T-cell (primary cell): Measurements from ENCODE around the gene APOB. TPM values are rescaled to one million over a fixed set of nuclear protein-coding genes. Genes with fewer than 3 reads are reported as not detected.
A peak's percentile ranks its signal among the peaks of the same experiment; 100 is the strongest.

Source experiments
- ATAC-seq, 4 experiments: fragments of 200-7000 bp in 3 of 4; fragments of 150-1000 bp in 1 of 4; cut with Tn5 transposase; replicated peaks in 1 of 4; 1 replicate in 3 of 4; 2 replicates in 1 of 4; pipeline ENCODE4 v1.10.0; 2021; ENCODE audit warnings: moderate library complexity in 3 of 4, mild to moderate bottlenecking in 2 of 4, moderate number of reproducible peaks in 1 of 4
- CTCF ChIA-PET, 2 donors: fragments of 300-600 bp; sonication (Branson Sonifier 250); formaldehyde crosslinking; loops; one replicate each; lab custom pipeline; 2022; ENCODE audit warnings: antibody characterized with exemption in 2 of 2; lab: Charles Lee
- POLR2A ChIA-PET, 2 donors: fragments of 300-600 bp; sonication (Branson Sonifier 250); formaldehyde crosslinking; loops; one replicate each; lab custom pipeline; 2022; ENCODE audit warnings: antibody characterized with exemption in 2 of 2; lab: Charles Lee
- DNase-seq, 35 experiments: peaks; one replicate each; pipeline versions ENCODE4 v3.0.0 to v3.0.0-alpha.2; 2013 to 2023
- H3K27ac ChIP-seq: one replicate; pipeline ENCODE4 v1.5.1; 2013; ENCODE audit warnings: low read length
- H3K27me3 ChIP-seq, 2 experiments: replicated peaks in 1 of 2; 1 replicate in 1 of 2; 2 replicates in 1 of 2; pipeline versions ENCODE4 v1.6.1 to v1.7.0; 2013; ENCODE audit warnings: low read length in 1 of 2, mixed read lengths in 1 of 2; ENCODE audit not compliant: control insufficient read depth in 2 of 2, insufficient read depth in 2 of 2; ENCODE audit errors: extremely low read depth in 1 of 2
- H3K36me3 ChIP-seq, 2 donors: 1 replicate in 1 of 2; 2 replicates in 1 of 2; pipeline versions ENCODE4 v1.6.1 to v1.7.0; 2013; ENCODE audit warnings: low read length in 1 of 2; ENCODE audit not compliant: control insufficient read depth in 2 of 2, insufficient read depth in 1 of 2; ENCODE audit errors: extremely low read depth in 1 of 2
- H3K4me1 ChIP-seq, 2 experiments: 1 replicate in 1 of 2; 2 replicates in 1 of 2; pipeline versions ENCODE4 v1.6.1 to v1.7.0; 2013; ENCODE audit warnings: low read length in 2 of 2, mixed read lengths in 1 of 2; ENCODE audit not compliant: insufficient read depth in 2 of 2, control insufficient read depth in 1 of 2; ENCODE audit errors: extremely low read depth in 1 of 2
- H3K4me3 ChIP-seq, 2 donors: 1 replicate in 1 of 2; 2 replicates in 1 of 2; pipeline versions ENCODE4 v1.5.1 to v1.7.0; 2013; ENCODE audit warnings: mild to moderate bottlenecking in 2 of 2, low read length in 1 of 2, moderate library complexity in 1 of 2; ENCODE audit not compliant: control insufficient read depth in 1 of 2; ENCODE audit errors: extremely low read depth in 1 of 2
- H3K9me3 ChIP-seq: 2 replicates; pipeline ENCODE4 v1.7.0; 2013
- H3K27ac Mint-ChIP-seq, 2 donors: one replicate each; pipeline ENCODE4 v1.8.0; 2020 to 2021; ENCODE audit warnings: mild to moderate bottlenecking in 2 of 2, mixed read lengths in 2 of 2
- H3K27me3 Mint-ChIP-seq, 2 donors: one replicate each; pipeline ENCODE4 v1.8.0; 2021 to 2022; ENCODE audit warnings: mixed read lengths in 2 of 2
- H3K36me3 Mint-ChIP-seq: one replicate; pipeline ENCODE4 v1.8.0; 2021; ENCODE audit warnings: mixed read lengths
- H3K4me1 Mint-ChIP-seq, 3 donors: one replicate each; pipeline ENCODE4 v1.8.0; 2020 to 2022; ENCODE audit warnings: mixed read lengths in 3 of 3, mild to moderate bottlenecking in 1 of 3
- H3K4me3 Mint-ChIP-seq, 3 donors: one replicate each; pipeline ENCODE4 v1.8.0; 2020 to 2022; ENCODE audit warnings: mild to moderate bottlenecking in 3 of 3, mixed read lengths in 3 of 3, moderate library complexity in 3 of 3
- H3K9me3 Mint-ChIP-seq, 3 donors: one replicate each; pipeline ENCODE4 v1.8.0; 2020 to 2022; ENCODE audit warnings: mixed read lengths in 3 of 3
- WGBS: methylation state at CpG from one replicate; pipeline ENCODE4 v1.1.5; 2013; ENCODE audit warnings: missing lambda C conversion rate; ENCODE audit not compliant: insufficient coverage; 5-methylcytosine and 5-hydroxymethylcytosine counted together
- total RNA-seq, 35 experiments: library from RNA in 6 of 35; stranded (reverse) in 6 of 35; fragments of 120-200 nt in 1 of 35; gene quantifications; one replicate each; pipeline versions ENCODE4 v1.2.1 to v1.2.4 and lab custom pipeline; 2013 to 2026

Gene APOB
- total RNA-seq, 5 donors from 2014 or later (not counting 1 experiment from before 2014, with no cell fraction given) = 1.2 to 2.0 (median 1.9) TPM; not detected in 2

GRCh38 chr2:20972110-20972509 lies 71.8 kb downstream of the APOB start:
- Histone ChIP-seq H3K36me3 (no peaks in the 10 kb centered on the region), H3K4me1 (no peaks in the 10 kb centered on the region), H3K4me3 (no peak overlapping the region), H3K27me3 (peaks cover 0 to 3% of the 10 kb centered on the region in 2 experiments), H3K27ac (no peak overlapping the region), H3K9me3 (no peaks in the 10 kb centered on the region)
- ChIA-PET CTCF (no interaction called here), POLR2A (no interaction called here)
- 49% methylated on average over 2 of the region's 5 CpGs for WGBS
- no peaks in the 10 kb centered on the region for H3K9me3 Mint-ChIP-seq
- H3K36me3 Mint-ChIP-seq = no peaks in the 10 kb centered on the region
- DNase-seq (no peak), ATAC-seq (no peak)
- no peaks in the 10 kb centered on the region for H3K4me1 Mint-ChIP-seq
- H3K4me3 Mint-ChIP-seq = no peak overlapping the region
- no peak overlapping the region for H3K27ac Mint-ChIP-seq
- H3K27me3 Mint-ChIP-seq = peaks cover 10 to 17% of the 10 kb centered on the region in 2 donors

GRCh38 chr2:20970068-20970467 lies 73.8 kb downstream of the APOB start:
- POLR2A ChIA-PET = no interaction called here
- H3K4me1 Mint-ChIP-seq = no peaks in the 10 kb centered on the region

GRCh38 chr2:20966061-20966595 lies 77.7 kb downstream of the APOB start:
- ChIA-PET CTCF (interaction anchor here in 1 of 2 donors (6.1 kb wide), 1 partner anchor 305 kb away, joined by 63 read pairs; no protein-coding TSS in a partner anchor), POLR2A (no interaction called here)
- no peaks in the 10 kb centered on the region for H3K4me1 Mint-ChIP-seq
- H3K4me3 ChIP-seq = no peak overlapping the region
- peaks cover 0 to 12% of the 10 kb centered on the region in 2 experiments for H3K27me3 ChIP-seq
- H3K36me3 ChIP-seq = no peaks in the 10 kb centered on the region
- no peaks in the 10 kb centered on the region for H3K9me3 Mint-ChIP-seq
- H3K27ac ChIP-seq = no peak overlapping the region
- ATAC-seq (no peak), DNase-seq (no peak)
- 76% methylated on average over 5 of the region's 10 CpGs for WGBS
- H3K4me1 ChIP-seq = no peaks in the 10 kb centered on the region
- no peak overlapping the region for H3K27ac Mint-ChIP-seq
- H3K4me3 Mint-ChIP-seq = no peak overlapping the region
- H3K27me3 Mint-ChIP-seq = peaks cover 32 to 37% of the 10 kb centered on the region in 2 donors
- no peaks in the 10 kb centered on the region for H3K36me3 Mint-ChIP-seq
- H3K9me3 ChIP-seq = no peaks in the 10 kb centered on the region

More at GRCh38 chr2:20970068-20970467, 73.8 kb downstream of the APOB start:
- no peaks in the 10 kb centered on the region for H3K4me1 ChIP-seq
- H3K27ac ChIP-seq = no peak overlapping the region
- Mint-ChIP-seq H3K9me3 (no peaks in the 10 kb centered on the region), H3K4me3 (no peak overlapping the region), H3K36me3 (no peaks in the 10 kb centered on the region), H3K27me3 (peaks cover 18 to 27% of the 10 kb centered on the region in 2 donors), H3K27ac (no peak overlapping the region)
- DNase-seq = no peak
- no peaks in the 10 kb centered on the region for H3K9me3 ChIP-seq
- CTCF ChIA-PET = no interaction called here
- 29% methylated on average over 1 of the region's 4 CpGs for WGBS
- H3K36me3 ChIP-seq = no peaks in the 10 kb centered on the region
- peaks cover 0 to 6% of the 10 kb centered on the region in 2 experiments for H3K27me3 ChIP-seq
- ATAC-seq = no peak
- H3K4me3 ChIP-seq = no peak overlapping the region

- peaks cover 29 to 36% of the 10 kb centered on the region in 2 donors for H3K27me3 Mint-ChIP-seq
- Histone ChIP-seq H3K36me3 (no peaks in the 10 kb centered on the region), H3K4me3 (no peak overlapping the region), H3K27ac (no peak overlapping the region), H3K9me3 (no peaks in the 10 kb centered on the region), H3K27me3 (peaks cover 0 to 12% of the 10 kb centered on the region in 2 experiments), H3K4me1 (no peaks in the 10 kb centered on the region)
- no peaks in the 10 kb centered on the region for H3K4me1 Mint-ChIP-seq
- ATAC-seq = no peak
- ChIA-PET CTCF (interaction anchor here in 1 of 2 donors (6.1 kb wide), 1 partner anchor 305 kb away, joined by 63 read pairs; no protein-coding TSS in a partner anchor), POLR2A (no interaction called here)
- no peak overlapping the region for H3K27ac Mint-ChIP-seq
- WGBS = 66% methylated on average over 3 of the region's 5 CpGs
- no peak overlapping the region for H3K4me3 Mint-ChIP-seq
- no peaks in the 10 kb centered on the region for H3K9me3 Mint-ChIP-seq
- DNase-seq = no peak
- no peaks in the 10 kb centered on the region for H3K36me3 Mint-ChIP-seq
These were observed 78.7 kb downstream of the APOB start for GRCh38 chr2:20965221-20965620.

- POLR2A ChIA-PET = no interaction called here
- no peak overlapping the region for H3K27ac ChIP-seq
- H3K36me3 ChIP-seq = no peaks in the 10 kb centered on the region
- H3K9me3 Mint-ChIP-seq = no peaks in the 10 kb centered on the region
- no peaks in the 10 kb centered on the region for H3K4me1 Mint-ChIP-seq
- H3K36me3 Mint-ChIP-seq = no peaks in the 10 kb centered on the region
- H3K27ac Mint-ChIP-seq = no peak overlapping the region
- no peak overlapping the region for H3K4me3 ChIP-seq
- CTCF ChIA-PET = interaction anchor here (0.7 to 6.1 kb wide), 12 partner anchors 14 to 313 kb away, joined by 3 to 63 read pairs (median 5); partner anchors contain the start of gene HS1BP3 (in 2 of the 2)
- DNase-seq (no peak), ATAC-seq (no peak)
- 43% methylated on average over 1 of the region's 2 CpGs for WGBS
- H3K9me3 ChIP-seq = no peaks in the 10 kb centered on the region
- H3K4me1 ChIP-seq = no peaks in the 10 kb centered on the region
- no peak overlapping the region for H3K4me3 Mint-ChIP-seq
- peaks cover 0 to 12% of the 10 kb centered on the region in 2 experiments for H3K27me3 ChIP-seq
- peaks cover 22 to 28% of the 10 kb centered on the region in 2 donors for H3K27me3 Mint-ChIP-seq
These were observed 80.0 kb downstream of the APOB start for GRCh38 chr2:20963867-20964266.

GRCh38 chr2:20962939-20963557 lies 80.8 kb downstream of the APOB start:
- no peaks in the 10 kb centered on the region for H3K9me3 Mint-ChIP-seq
- no peaks in the 10 kb centered on the region for H3K36me3 Mint-ChIP-seq
- WGBS = 60% methylated on average over 2 of the region's 5 CpGs
- CTCF ChIA-PET = interaction anchor here (0.6 to 6.1 kb wide), 21 partner anchors 15 to 519 kb away, joined by 3 to 63 read pairs (median 4); partner anchors contain the start of gene HS1BP3 (in 2 of the 2)
- no peaks in the 10 kb centered on the region for H3K4me1 ChIP-seq
- no peak overlapping the region for H3K27ac Mint-ChIP-seq
- ATAC-seq (peak; percentile 36 to 67 (median 52)), DNase-seq (peak; percentile 5 to 78 (median 52))
- no peaks in the 10 kb centered on the region for H3K4me1 Mint-ChIP-seq
- POLR2A ChIA-PET = interaction anchor here in 1 of 2 donors (0.7 kb wide), 2 partner anchors 301 to 1051 kb away, joined by 5 read pairs; no protein-coding TSS in a partner anchor
- peaks cover 0 to 15% of the 10 kb centered on the region in 2 experiments for H3K27me3 ChIP-seq
- H3K27ac ChIP-seq = no peak overlapping the region
- no peak overlapping the region for H3K4me3 Mint-ChIP-seq
- peaks cover 24 to 28% of the 10 kb centered on the region in 2 donors for H3K27me3 Mint-ChIP-seq
- no peaks in the 10 kb centered on the region for H3K36me3 ChIP-seq
- H3K4me3 ChIP-seq = no peak overlapping the region
- no peaks in the 10 kb centered on the region for H3K9me3 ChIP-seq
